ENCODE measurements around the gene ITPR1.

DNA sequence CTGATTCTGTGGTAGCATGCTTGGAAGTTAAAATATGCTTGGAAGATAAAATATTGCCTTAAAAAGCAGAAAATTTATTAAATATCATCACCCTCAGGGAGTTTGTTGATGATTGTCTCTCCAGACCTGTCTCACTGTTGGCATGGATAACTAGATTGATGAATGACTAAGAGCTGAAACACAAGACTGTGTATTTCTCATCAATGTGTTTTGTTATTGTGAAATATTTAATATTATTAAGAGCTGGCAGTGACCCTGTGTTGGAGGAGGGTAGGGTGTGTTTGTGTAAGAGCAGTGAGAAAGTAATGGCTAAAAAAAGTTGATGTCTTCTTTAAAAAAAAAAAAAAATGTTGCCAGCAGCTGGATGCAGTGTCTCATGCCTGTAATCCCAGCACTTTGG lies 82.2 kb downstream of the ITPR1 start:
- no peak for TF ChIP-seq EZH2 (IDR thresholded peaks at IDR 0.05; ENCODE audit: low read length, unreplicated experiment)
- TF ChIP-seq, protein P1, sequence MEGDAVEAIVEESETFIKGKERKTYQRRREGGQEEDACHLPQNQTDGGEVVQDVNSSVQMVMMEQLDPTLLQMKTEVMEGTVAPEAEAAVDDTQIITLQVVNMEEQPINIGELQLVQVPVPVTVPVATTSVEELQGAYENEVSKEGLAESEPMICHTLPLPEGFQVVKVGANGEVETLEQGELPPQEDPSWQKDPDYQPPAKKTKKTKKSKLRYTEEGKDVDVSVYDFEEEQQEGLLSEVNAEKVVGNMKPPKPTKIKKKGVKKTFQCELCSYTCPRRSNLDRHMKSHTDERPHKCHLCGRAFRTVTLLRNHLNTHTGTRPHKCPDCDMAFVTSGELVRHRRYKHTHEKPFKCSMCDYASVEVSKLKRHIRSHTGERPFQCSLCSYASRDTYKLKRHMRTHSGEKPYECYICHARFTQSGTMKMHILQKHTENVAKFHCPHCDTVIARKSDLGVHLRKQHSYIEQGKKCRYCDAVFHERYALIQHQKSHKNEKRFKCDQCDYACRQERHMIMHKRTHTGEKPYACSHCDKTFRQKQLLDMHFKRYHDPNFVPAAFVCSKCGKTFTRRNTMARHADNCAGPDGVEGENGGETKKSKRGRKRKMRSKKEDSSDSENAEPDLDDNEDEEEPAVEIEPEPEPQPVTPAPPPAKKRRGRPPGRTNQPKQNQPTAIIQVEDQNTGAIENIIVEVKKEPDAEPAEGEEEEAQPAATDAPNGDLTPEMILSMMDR (conservative IDR thresholded peaks at IDR 0.05; ENCODE audit: low read depth, low read length): no peak
- TF ChIP-seq EZH2phosphoT487 (IDR thresholded peaks at IDR 0.05; ENCODE audit: borderline replicate concordance, low read length): no peak
